T-helper 2 cell treated with Interferon-gamma antibody and Interleukin-4, amounts not matched to agents 100 ng/mL and 5 ng/mL, for 36 hours (primary cell): ENCODE data around the gene CNOT2. TPM values are rescaled to one million over a fixed set of nuclear protein-coding genes. Genes with fewer than 3 reads are reported as not detected.
"Not testable (repeated sequence)": the region's sequence is repeated elsewhere in the genome, so short reads cannot be mapped to it uniquely, and the experiment has no call there.

ENCODE experiments used
- intact Hi-C: fragments of 100-400 bp; cut with micrococcal nuclease; formaldehyde crosslinking; loops from one replicate; pipeline ENCODE4 v1.15.1; 2023
- total RNA-seq: library from RNA; stranded (reverse); gene quantifications from 2 replicates; pipeline ENCODE4 v1.2.3, GENCODE V29; 2022

The CNOT2 gene
- total RNA-seq, 1 donor from 2014 or later = 70.2 TPM

- intact Hi-C loops = not testable (repeated sequence)
Observed at GRCh38 chr12:70304684-70305555, 61.7 kb downstream of the CNOT2 start.

GRCh38 chr12:70305794-70306193 lies 62.6 kb downstream of the CNOT2 start:
- intact Hi-C loops = no loop called here

- intact Hi-C loops = no loop called here
Observed at GRCh38 chr12:70306676-70307075, 63.4 kb downstream of the CNOT2 start.

- intact Hi-C loops = no loop called here
Observed at GRCh38 chr12:70307868-70308267, 64.6 kb downstream of the CNOT2 start.

- intact Hi-C loops = no loop called here
Observed at GRCh38 chr12:70309348-70309747, 66.1 kb downstream of the CNOT2 start.

GRCh38 chr12:70314145-70314544 lies 70.9 kb downstream of the CNOT2 start:
- intact Hi-C loops = no loop called here

GRCh38 chr12:70317781-70318180 lies 74.5 kb downstream of the CNOT2 start:
- intact Hi-C loops = loop anchor here (5.0 kb wide), 1 partner anchor 75 kb away; the partner anchor contains the start of gene CNOT2

GRCh38 chr12:70319605-70320004 lies 76.4 kb downstream of the CNOT2 start:
- intact Hi-C loops = loop anchor here (5.0 kb wide), 1 partner anchor 77 kb away; the partner anchor contains the start of gene CNOT2

GRCh38 chr12:70321191-70321590 lies 78.0 kb downstream of the CNOT2 start:
- intact Hi-C loops = no loop called here

- intact Hi-C loops = loop anchor here (5.0 kb wide), 1 partner anchor 40 kb away; the partner anchor contains the start of gene KCNMB4
Observed at GRCh38 chr12:70327541-70327940, 84.3 kb downstream of the CNOT2 start.

- intact Hi-C loops = loop anchor here (5.0 kb wide), 1 partner anchor 38 kb away; the partner anchor contains the start of gene KCNMB4
Observed at GRCh38 chr12:70329728-70330127, 86.5 kb downstream of the CNOT2 start.

GRCh38 chr12:70330158-70330557 lies 86.9 kb downstream of the CNOT2 start:
- intact Hi-C loops = no loop called here

GRCh38 chr12:70332236-70332635 lies 89.0 kb downstream of the CNOT2 start:
- intact Hi-C loops = no loop called here

GRCh38 chr12:70334742-70335141 lies 91.5 kb downstream of the CNOT2 start:
- intact Hi-C loops = no loop called here

- intact Hi-C loops = no loop called here
Observed at GRCh38 chr12:70338531-70338930, 95.3 kb downstream of the CNOT2 start.

- intact Hi-C loops = no loop called here
Observed at GRCh38 chr12:70351076-70351475, 107.8 kb downstream of the CNOT2 start.

- intact Hi-C loops = no loop called here
Observed at GRCh38 chr12:70353780-70354660, 110.8 kb downstream of the CNOT2 start.

- intact Hi-C loops = no loop called here
Observed at GRCh38 chr12:70354787-70355186, 111.6 kb downstream of the CNOT2 start.

GRCh38 chr12:70355972-70356371 lies 112.7 kb downstream of the CNOT2 start:
- intact Hi-C loops = no loop called here

GRCh38 chr12:70359458-70360197 lies 116.4 kb downstream of the CNOT2 start:
- intact Hi-C loops = loop anchor here (10.0 kb wide), 1 partner anchor 1485 kb away; no protein-coding TSS in a partner anchor

GRCh38 chr12:70360218-70360617 lies 117.0 kb downstream of the CNOT2 start:
- intact Hi-C loops = loop anchor here (10.0 kb wide), 1 partner anchor 1485 kb away; no protein-coding TSS in a partner anchor
